OCI-LY7 (cell line): Measurements from ENCODE around the gene UQCRFS1.

ENCODE experiments used
- CTCF ChIP-seq: fragments of 200-600 bp; sonication (generic); conservative IDR thresholded peaks from 2 replicates; pipeline ENCODE4 v1.5.1; 2014; ENCODE audit warnings: mild to moderate bottlenecking, antibody characterized with exemption, low read length, moderate library complexity, mixed read lengths
- EZH2phosphoT487 ChIP-seq: fragments of 200-600 bp; sonication (generic); IDR thresholded peaks from 2 replicates; pipeline ENCODE4 v1.6.1; 2018; ENCODE audit warnings: low read depth, borderline replicate concordance, mild to moderate bottlenecking, mixed run types, antibody characterized with exemption, low read length, moderate library complexity, mixed read lengths

DNA sequence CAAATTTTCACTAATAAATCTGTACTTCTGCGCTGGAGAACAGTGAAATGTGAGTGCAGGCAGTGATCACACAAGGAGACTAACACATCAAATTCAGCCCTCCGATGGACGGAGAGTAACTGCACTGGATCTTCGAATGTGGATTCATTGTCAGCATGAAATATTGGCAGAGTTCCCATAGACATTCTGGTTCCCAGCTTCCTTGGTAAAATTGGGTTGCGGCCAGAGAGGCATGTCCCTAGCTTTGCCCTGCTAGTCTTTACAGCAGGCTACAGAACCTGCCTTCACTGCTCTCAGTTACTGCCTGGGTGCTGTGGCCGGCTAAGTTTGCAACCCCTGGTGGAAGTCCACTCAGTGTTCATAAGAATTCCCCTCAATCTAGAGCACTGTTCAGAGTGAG is 32.3 kb upstream of the UQCRFS1 start:
- TF ChIP-seq CTCF (no peak), EZH2phosphoT487 (no peak)
